HG02885 (cell line): ENCODE results near the gene TCP11L1.
"Not testable (repeated sequence)": the region's sequence is repeated elsewhere in the genome, so short reads cannot be mapped to it uniquely, and the experiment has no call there.

ENCODE experiments used
- ATAC-seq: cut with Tn5 transposase; IDR thresholded peaks from one replicate; pipeline ENCODE4 v1.9.1; 2021; ENCODE audit warnings: mild to moderate bottlenecking; ENCODE audit not compliant: unreplicated experiment, poor library complexity

Gene TCP11L1

GRCh38 chr11:33064033-33064825 is 24.9 kb downstream of the TCP11L1 start:
- ATAC-seq: no peak

- ATAC-seq: no peak
Observed at GRCh38 chr11:33064866-33065265, 25.5 kb downstream of the TCP11L1 start.

DNA sequence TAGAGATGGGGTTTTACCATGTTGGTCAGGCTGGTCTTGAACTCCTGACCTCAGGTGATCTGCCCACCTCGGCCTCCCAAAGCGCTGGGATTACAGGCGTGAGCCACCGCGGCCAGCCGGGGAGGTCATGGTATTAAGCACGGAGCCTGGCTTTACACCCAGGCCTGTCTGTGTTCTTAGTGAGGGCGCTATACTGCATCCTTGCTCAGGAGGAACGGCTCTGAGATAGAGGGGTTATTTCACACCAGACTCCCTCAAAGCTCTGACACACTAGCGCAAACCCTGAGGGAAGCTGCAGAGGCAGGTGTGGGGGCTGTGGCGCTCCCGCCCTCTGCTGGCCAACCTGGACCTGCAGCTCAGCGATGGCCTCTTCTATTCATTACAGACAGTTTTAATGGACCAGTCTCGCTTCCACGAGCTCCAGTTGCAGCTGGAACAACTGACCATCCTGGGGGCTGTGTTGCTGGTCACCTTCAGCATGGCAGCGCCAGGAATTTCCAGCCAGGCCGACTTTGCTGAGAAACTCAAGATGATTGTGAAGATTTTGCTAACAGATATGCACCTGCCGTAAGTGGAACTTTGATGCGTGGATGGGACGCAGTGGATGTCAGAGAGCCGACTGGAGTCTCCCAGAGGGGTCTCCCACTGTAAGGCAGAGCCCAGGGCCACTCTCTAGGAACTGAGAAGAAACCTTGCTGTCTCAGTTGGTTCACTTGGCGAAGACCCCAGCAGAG is 26.2 kb downstream of the TCP11L1 start:
- peak; percentile 68 for ATAC-seq

- ATAC-seq: no peak
Observed at GRCh38 chr11:33067294-33067693, 27.9 kb downstream of the TCP11L1 start.

- no peak for ATAC-seq
Observed at GRCh38 chr11:33068611-33069340, 29.4 kb downstream of the TCP11L1 start.

GRCh38 chr11:33072465-33072864 is 33.1 kb downstream of the TCP11L1 start:
- ATAC-seq: no peak

GRCh38 chr11:33083918-33084317 is 44.5 kb downstream of the TCP11L1 start:
- ATAC-seq: no peak

DNA sequence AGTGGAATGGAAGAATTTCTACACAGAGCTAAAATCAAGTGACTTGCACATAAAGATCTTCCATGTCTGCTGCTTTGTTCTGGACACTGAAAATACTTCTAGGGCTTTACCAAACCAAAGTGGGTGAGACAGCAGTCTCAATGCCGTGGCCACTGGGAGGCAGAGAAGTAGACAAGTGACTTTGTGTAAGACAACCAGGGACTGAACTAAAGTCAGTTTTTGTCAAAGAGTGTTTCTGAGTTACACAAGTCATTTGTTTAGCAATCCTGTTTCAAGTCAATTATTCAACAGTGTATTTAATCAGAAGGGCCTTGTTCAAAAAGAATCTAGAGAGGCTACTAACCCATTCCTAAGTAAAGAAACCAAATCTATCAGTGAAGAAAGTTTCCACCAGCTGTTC is 46.6 kb downstream of the TCP11L1 start:
- no peak for ATAC-seq

DNA sequence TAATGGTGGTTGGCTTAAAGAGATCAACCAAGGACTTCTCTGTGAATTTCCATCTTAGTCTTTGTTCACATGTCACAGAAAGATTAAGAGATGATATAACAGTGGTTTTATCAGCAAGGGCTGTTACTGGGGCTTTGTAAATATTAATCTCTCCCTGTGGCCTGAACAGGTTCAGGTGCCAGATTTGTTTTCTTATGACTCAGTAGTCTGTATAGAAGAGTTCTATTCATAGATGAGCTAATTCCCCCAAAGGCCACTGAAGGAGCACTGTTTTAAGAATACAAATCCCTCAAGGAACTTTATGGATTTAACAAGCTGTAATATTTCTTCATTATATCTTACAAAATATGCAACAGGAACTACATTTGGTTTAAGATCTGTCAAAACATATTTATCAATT is 50.4 kb downstream of the TCP11L1 start:
- ATAC-seq: no peak

DNA sequence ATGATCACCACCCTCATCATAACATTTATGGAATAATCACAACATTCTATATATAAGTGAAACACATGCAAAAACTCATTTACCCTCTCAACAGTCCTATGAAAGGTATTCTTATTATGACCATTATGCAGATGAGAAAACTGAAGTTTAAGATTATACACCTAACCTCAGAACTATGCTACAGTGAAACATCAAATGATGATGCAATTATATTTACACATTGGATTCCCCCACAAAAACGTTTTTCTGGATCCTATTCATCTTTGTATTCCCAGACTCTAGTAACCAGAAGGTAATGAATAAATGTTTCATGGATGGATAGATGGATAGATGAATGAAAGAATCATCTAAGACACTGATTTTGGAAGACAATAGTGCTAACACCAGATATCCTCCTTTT is 54.8 kb downstream of the TCP11L1 start:
- no peak for ATAC-seq

GRCh38 chr11:33103836-33104235 is 64.5 kb downstream of the TCP11L1 start:
- no peak for ATAC-seq

DNA sequence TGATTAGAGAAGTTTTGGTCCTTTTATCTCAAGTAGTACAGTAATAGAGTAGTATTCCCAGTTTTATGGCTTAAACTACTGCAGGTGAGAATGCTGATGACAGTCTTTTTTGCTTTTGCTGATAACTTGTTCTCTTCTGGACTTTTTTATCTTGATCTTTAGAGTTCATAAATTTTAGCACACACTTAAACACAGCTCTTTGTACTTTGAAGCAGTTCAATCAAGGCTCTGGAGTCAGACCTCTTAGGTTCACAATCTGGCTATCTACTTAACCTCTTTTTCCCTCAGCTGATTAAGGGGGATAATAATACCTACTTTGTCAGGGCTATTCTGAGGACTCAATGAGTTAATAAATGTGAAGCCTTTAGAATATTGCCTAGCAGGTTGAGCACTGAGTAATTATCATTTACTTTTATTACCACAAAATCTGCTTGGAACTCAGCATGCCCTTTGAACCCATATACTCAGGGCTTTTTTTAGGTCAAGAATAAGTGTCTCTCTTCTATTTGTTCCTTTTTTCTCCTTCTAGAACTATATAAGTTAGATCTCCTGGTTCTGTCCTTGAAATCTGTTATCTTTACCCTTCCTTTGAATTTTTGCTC is 70.0 kb downstream of the TCP11L1 start:
- ATAC-seq: no peak

- no peak for ATAC-seq
Observed at GRCh38 chr11:33110083-33110482, 70.7 kb downstream of the TCP11L1 start.

DNA sequence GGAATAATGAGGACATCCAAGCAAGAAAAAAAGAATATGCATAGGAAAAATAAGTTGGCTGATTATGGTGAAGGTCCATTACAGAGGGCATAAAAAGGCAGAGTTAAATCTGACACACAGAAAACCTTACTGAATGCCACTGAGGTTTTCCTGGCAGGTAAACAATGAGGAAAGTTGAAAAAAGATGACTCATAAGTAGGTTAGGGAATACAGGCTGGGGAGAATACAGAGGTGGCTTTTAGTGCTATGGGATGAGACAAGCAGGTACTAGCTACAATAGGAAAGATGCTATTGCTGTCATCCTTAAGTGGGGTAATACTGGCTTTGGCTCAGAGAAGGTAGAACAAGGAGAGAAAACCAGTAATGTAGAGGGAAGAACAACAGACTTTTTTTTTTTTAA is 77.2 kb downstream of the TCP11L1 start:
- no peak for ATAC-seq

DNA sequence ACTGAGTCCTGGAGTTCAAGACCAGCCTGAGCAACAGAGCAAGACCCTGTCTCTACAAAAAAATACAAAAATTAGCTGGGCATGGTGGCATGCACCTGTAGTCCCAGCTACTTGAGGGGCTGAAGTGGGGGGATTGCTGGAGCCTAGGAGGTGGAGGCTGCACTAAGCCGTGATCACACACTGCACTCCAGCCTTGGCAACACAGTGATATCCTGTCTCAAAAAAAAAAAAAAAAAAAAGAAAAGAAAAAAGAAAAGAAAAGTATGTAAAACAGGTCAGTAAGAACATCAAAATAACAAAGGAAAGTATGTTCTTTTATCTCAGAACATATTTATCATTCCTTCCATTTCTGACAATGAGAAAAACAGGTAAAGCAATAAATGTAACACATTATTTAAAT is 83.3 kb downstream of the TCP11L1 start:
- ATAC-seq: not testable (repeated sequence)
